ENCODE measurements around the gene AKR7A3. TPM values are rescaled to one million over a fixed set of nuclear protein-coding genes. Genes with fewer than 3 reads are reported as not detected.
A peak's percentile ranks its signal among the peaks of the same experiment; 100 is the strongest.

Gene AKR7A3
- total and polyA plus RNA-seq, 9 of the 15 experiments (the other 6 are each of a cell fraction or from before 2014, with no cell fraction given): 0.04 to 1.5 (median 0.44) TPM; not detected in 1

DNA sequence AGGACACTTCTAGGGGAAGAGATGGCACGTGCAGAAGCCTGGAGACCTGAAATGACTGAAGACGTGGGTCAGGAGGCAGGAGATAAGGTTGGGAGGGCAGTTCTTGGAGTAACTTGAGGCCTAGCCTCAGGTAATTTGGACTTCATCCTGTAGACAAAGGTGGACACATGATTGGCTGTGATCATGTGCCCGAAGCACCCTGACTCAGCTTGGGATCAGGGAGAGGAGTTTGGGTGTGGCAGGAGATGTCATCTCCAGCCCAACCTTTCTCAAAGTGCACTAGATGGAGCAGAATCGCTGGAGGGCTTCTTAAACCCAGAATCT is 25.0 kb upstream of the AKR7A3 start (continued):
- TF ChIP-seq KLF16 (IDR thresholded peaks at IDR 0.05) (no peak), SAFB (IDR thresholded peaks at IDR 0.05; ENCODE audit: borderline replicate concordance, low read depth, low read length) (no peak), PCBP1 (IDR thresholded peaks at IDR 0.05; ENCODE audit: low read depth, low read length, poor library complexity, severe bottlenecking) (no peak), ZNF263 (CRISPR knock-in tag; IDR thresholded peaks at IDR 0.05; ENCODE audit: borderline replicate concordance) (peak; percentile 80; the same call in 1 of the 2 replicates), DPF2 (IDR thresholded peaks at IDR 0.05) (peak; percentile 7; the same call in 1 of the 2 replicates), HDAC1 (IDR thresholded peaks at IDR 0.05) (peak in 1 of 2 experiments; percentile 74; a peak in 2 of 4 replicates), L3MBTL2 (IDR thresholded peaks at IDR 0.05) (peak; percentile 80), PML (IDR thresholded peaks at IDR 0.05; ENCODE audit: low read length) (no peak), SNRNP70 (optimal IDR thresholded peaks at IDR 0.05; ENCODE audit: low read depth, low read length) (peak; percentile 33), ZNF316 (IDR thresholded peaks at IDR 0.05) (peak; percentile 41), JUN (IDR thresholded peaks at IDR 0.05; ENCODE audit: borderline replicate concordance, low read depth, low read length) (peak; percentile 23; the same call in 1 of the 2 replicates), JUN (CRISPR knock-in tag; IDR thresholded peaks at IDR 0.05; ENCODE audit: borderline replicate concordance) (no peak)
- TF ChIP-seq, protein P1, sequence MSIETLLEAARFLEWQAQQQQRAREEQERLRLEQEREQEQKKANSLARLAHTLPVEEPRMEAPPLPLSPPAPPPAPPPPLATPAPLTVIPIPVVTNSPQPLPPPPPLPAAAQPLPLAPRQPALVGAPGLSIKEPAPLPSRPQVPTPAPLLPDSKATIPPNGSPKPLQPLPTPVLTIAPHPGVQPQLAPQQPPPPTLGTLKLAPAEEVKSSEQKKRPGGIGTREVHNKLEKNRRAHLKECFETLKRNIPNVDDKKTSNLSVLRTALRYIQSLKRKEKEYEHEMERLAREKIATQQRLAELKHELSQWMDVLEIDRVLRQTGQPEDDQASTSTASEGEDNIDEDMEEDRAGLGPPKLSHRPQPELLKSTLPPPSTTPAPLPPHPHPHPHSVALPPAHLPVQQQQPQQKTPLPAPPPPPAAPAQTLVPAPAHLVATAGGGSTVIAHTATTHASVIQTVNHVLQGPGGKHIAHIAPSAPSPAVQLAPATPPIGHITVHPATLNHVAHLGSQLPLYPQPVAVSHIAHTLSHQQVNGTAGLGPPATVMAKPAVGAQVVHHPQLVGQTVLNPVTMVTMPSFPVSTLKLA (conservative IDR thresholded peaks at IDR 0.05): peak; percentile 57 to 65; a peak in 3 of 4 replicates
- TF ChIP-seq, protein P2, sequence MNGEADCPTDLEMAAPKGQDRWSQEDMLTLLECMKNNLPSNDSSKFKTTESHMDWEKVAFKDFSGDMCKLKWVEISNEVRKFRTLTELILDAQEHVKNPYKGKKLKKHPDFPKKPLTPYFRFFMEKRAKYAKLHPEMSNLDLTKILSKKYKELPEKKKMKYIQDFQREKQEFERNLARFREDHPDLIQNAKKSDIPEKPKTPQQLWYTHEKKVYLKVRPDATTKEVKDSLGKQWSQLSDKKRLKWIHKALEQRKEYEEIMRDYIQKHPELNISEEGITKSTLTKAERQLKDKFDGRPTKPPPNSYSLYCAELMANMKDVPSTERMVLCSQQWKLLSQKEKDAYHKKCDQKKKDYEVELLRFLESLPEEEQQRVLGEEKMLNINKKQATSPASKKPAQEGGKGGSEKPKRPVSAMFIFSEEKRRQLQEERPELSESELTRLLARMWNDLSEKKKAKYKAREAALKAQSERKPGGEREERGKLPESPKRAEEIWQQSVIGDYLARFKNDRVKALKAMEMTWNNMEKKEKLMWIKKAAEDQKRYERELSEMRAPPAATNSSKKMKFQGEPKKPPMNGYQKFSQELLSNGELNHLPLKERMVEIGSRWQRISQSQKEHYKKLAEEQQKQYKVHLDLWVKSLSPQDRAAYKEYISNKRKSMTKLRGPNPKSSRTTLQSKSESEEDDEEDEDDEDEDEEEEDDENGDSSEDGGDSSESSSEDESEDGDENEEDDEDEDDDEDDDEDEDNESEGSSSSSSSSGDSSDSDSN (IDR thresholded peaks at IDR 0.05; ENCODE audit: borderline replicate concordance in 1 of 2, low read depth in 2 of 2, low read length in 2 of 2): 0 out of 4 replicates have a peak, but pooled peaks of 1 of the 2 experiments have one; percentile 42
- TF ChIP-seq, protein P3, sequence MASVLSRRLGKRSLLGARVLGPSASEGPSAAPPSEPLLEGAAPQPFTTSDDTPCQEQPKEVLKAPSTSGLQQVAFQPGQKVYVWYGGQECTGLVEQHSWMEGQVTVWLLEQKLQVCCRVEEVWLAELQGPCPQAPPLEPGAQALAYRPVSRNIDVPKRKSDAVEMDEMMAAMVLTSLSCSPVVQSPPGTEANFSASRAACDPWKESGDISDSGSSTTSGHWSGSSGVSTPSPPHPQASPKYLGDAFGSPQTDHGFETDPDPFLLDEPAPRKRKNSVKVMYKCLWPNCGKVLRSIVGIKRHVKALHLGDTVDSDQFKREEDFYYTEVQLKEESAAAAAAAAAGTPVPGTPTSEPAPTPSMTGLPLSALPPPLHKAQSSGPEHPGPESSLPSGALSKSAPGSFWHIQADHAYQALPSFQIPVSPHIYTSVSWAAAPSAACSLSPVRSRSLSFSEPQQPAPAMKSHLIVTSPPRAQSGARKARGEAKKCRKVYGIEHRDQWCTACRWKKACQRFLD (CRISPR knock-in tag; IDR thresholded peaks at IDR 0.05): peak; percentile 56; the same call in 1 of the 2 replicates

Data from K562 (cell line).